ENCODE measurements around the gene PRSS48. TPM values are rescaled to one million over a fixed set of nuclear protein-coding genes. Genes with fewer than 3 reads are reported as not detected.
"Not testable (repeated sequence)": the region's sequence is repeated elsewhere in the genome, so short reads cannot be mapped to it uniquely, and the experiment has no call there.

Gene PRSS48
- total RNA-seq, 2 donors from 2014 or later = not detected

- Mint-ChIP-seq H3K4me1 (ENCODE audit: low read depth) (no peaks in the 10 kb centered on the region), H3K27ac (no peak overlapping the region), H3K36me3 (ENCODE audit: insufficient read depth in 2 of 2) (no peaks in the 10 kb centered on the region), H3K27me3 (ENCODE audit: low read depth) (no peaks in the 10 kb centered on the region), H3K4me3 (no peak overlapping the region), H3K9me3 (no peaks in the 10 kb centered on the region)
- DNase-seq (no peak), ATAC-seq (replicated peaks in 1 of 2) (no peak)
These were observed 29.6 kb upstream of the PRSS48 start for GRCh38 chr4:151247395-151247794.

- Mint-ChIP-seq H3K27me3 (ENCODE audit: low read depth) (no peaks in the 10 kb centered on the region), H3K36me3 (ENCODE audit: insufficient read depth in 2 of 2) (no peaks in the 10 kb centered on the region), H3K27ac (no peak overlapping the region), H3K4me1 (ENCODE audit: low read depth) (no peaks in the 10 kb centered on the region), H3K4me3 (no peak overlapping the region), H3K9me3 (no peaks in the 10 kb centered on the region)
- no peak for ATAC-seq (replicated peaks in 1 of 2)
- no peak for DNase-seq
These were observed 28.4 kb upstream of the PRSS48 start for GRCh38 chr4:151248519-151248918.

- DNase-seq (no peak), ATAC-seq (replicated peaks in 1 of 2) (no peak)
- Mint-ChIP-seq H3K4me1 (ENCODE audit: low read depth) (no peaks in the 10 kb centered on the region), H3K4me3 (no peak overlapping the region), H3K9me3 (no peaks in the 10 kb centered on the region), H3K27me3 (ENCODE audit: low read depth) (no peaks in the 10 kb centered on the region), H3K27ac (no peak overlapping the region), H3K36me3 (ENCODE audit: insufficient read depth in 2 of 2) (no peaks in the 10 kb centered on the region)
These were observed 26.3 kb upstream of the PRSS48 start for GRCh38 chr4:151250706-151251105.

- Mint-ChIP-seq H3K4me1 (ENCODE audit: low read depth) (no peaks in the 10 kb centered on the region), H3K4me3 (no peak overlapping the region), H3K9me3 (no peaks in the 10 kb centered on the region), H3K27me3 (ENCODE audit: low read depth) (no peaks in the 10 kb centered on the region), H3K36me3 (ENCODE audit: insufficient read depth in 2 of 2) (no peaks in the 10 kb centered on the region), H3K27ac (no peak overlapping the region)
- ATAC-seq (replicated peaks in 1 of 2) (no peak), DNase-seq (no peak)
These were observed 25.2 kb upstream of the PRSS48 start for GRCh38 chr4:151251603-151252304.

- ATAC-seq (replicated peaks in 1 of 2); H3K27me3 Mint-ChIP-seq (ENCODE audit: low read depth); H3K36me3 Mint-ChIP-seq (ENCODE audit: insufficient read depth in 2 of 2); DNase-seq; H3K9me3 Mint-ChIP-seq; H3K4me3 Mint-ChIP-seq; H3K4me1 Mint-ChIP-seq (ENCODE audit: low read depth); H3K27ac Mint-ChIP-seq: not testable (repeated sequence)
These were observed 21.7 kb upstream of the PRSS48 start for GRCh38 chr4:151255226-151255625.

- H3K36me3 Mint-ChIP-seq (ENCODE audit: insufficient read depth in 2 of 2); H3K4me3 Mint-ChIP-seq; H3K4me1 Mint-ChIP-seq (ENCODE audit: low read depth); DNase-seq; ATAC-seq (replicated peaks in 1 of 2); H3K27me3 Mint-ChIP-seq (ENCODE audit: low read depth); H3K27ac Mint-ChIP-seq; H3K9me3 Mint-ChIP-seq: not testable (repeated sequence)
These were observed 21.3 kb upstream of the PRSS48 start for GRCh38 chr4:151255680-151256079.

- no peaks in the 10 kb centered on the region for H3K9me3 Mint-ChIP-seq
- no peak for DNase-seq
- H3K27ac Mint-ChIP-seq = no peak overlapping the region
- no peak for ATAC-seq (replicated peaks in 1 of 2)
- no peaks in the 10 kb centered on the region for H3K4me1 Mint-ChIP-seq (ENCODE audit: low read depth)
- H3K36me3 Mint-ChIP-seq (ENCODE audit: insufficient read depth in 2 of 2) = no peaks in the 10 kb centered on the region
- H3K27me3 Mint-ChIP-seq (ENCODE audit: low read depth) = peaks cover 8% of the 10 kb centered on the region
- no peak overlapping the region for H3K4me3 Mint-ChIP-seq
These were observed 20.8 kb upstream of the PRSS48 start for GRCh38 chr4:151256134-151256533.

GRCh38 chr4:151257704-151258103, 19.3 kb upstream of the PRSS48 start:
- Mint-ChIP-seq H3K9me3 (no peaks in the 10 kb centered on the region), H3K27me3 (ENCODE audit: low read depth) (peaks cover 8% of the 10 kb centered on the region)
- ATAC-seq (replicated peaks in 1 of 2) = no peak

GRCh38 chr4:151259752-151260151, 17.2 kb upstream of the PRSS48 start:
- DNase-seq = no peak
- no peaks in the 10 kb centered on the region for H3K4me1 Mint-ChIP-seq (ENCODE audit: low read depth)
- ATAC-seq (replicated peaks in 1 of 2) = no peak
- H3K27me3 Mint-ChIP-seq (ENCODE audit: low read depth) = peaks cover 8% of the 10 kb centered on the region
- no peaks in the 10 kb centered on the region for H3K9me3 Mint-ChIP-seq
- H3K4me3 Mint-ChIP-seq = no peak overlapping the region
- H3K36me3 Mint-ChIP-seq (ENCODE audit: insufficient read depth in 2 of 2) = no peaks in the 10 kb centered on the region
- H3K27ac Mint-ChIP-seq = no peak overlapping the region

More at GRCh38 chr4:151257704-151258103, 19.3 kb upstream of the PRSS48 start:
- no peak overlapping the region for H3K27ac Mint-ChIP-seq
- no peaks in the 10 kb centered on the region for H3K4me1 Mint-ChIP-seq (ENCODE audit: low read depth)
- no peak overlapping the region for H3K4me3 Mint-ChIP-seq
- no peaks in the 10 kb centered on the region for H3K36me3 Mint-ChIP-seq (ENCODE audit: insufficient read depth in 2 of 2)
- no peak for DNase-seq

GRCh38 chr4:151260526-151260925, 16.4 kb upstream of the PRSS48 start:
- no peaks in the 10 kb centered on the region for H3K4me1 Mint-ChIP-seq (ENCODE audit: low read depth)
- no peak overlapping the region for H3K4me3 Mint-ChIP-seq
- H3K36me3 Mint-ChIP-seq (ENCODE audit: insufficient read depth in 2 of 2) = no peaks in the 10 kb centered on the region
- ATAC-seq (replicated peaks in 1 of 2) (no peak), DNase-seq (no peak)
- no peak overlapping the region for H3K27ac Mint-ChIP-seq
- peaks cover 8% of the 10 kb centered on the region for H3K27me3 Mint-ChIP-seq (ENCODE audit: low read depth)
- no peaks in the 10 kb centered on the region for H3K9me3 Mint-ChIP-seq

GRCh38 chr4:151263455-151263854, 13.5 kb upstream of the PRSS48 start:
- Mint-ChIP-seq H3K4me1 (ENCODE audit: low read depth) (no peaks in the 10 kb centered on the region), H3K27me3 (ENCODE audit: low read depth) (peaks cover 8% of the 10 kb centered on the region), H3K9me3 (no peaks in the 10 kb centered on the region), H3K27ac (no peak overlapping the region), H3K36me3 (ENCODE audit: insufficient read depth in 2 of 2) (no peaks in the 10 kb centered on the region), H3K4me3 (no peak overlapping the region)
- ATAC-seq (replicated peaks in 1 of 2) (no peak), DNase-seq (no peak)

- no peak for DNase-seq
- H3K9me3 Mint-ChIP-seq = no peaks in the 10 kb centered on the region
- H3K27ac Mint-ChIP-seq = no peak overlapping the region
- no peak overlapping the region for H3K4me3 Mint-ChIP-seq
- H3K4me1 Mint-ChIP-seq (ENCODE audit: low read depth) = no peaks in the 10 kb centered on the region
- H3K27me3 Mint-ChIP-seq (ENCODE audit: low read depth) = no peaks in the 10 kb centered on the region
- ATAC-seq (replicated peaks in 1 of 2) = no peak
- no peaks in the 10 kb centered on the region for H3K36me3 Mint-ChIP-seq (ENCODE audit: insufficient read depth in 2 of 2)
These were observed 10.5 kb upstream of the PRSS48 start for GRCh38 chr4:151266497-151266896.

- ATAC-seq (replicated peaks in 1 of 2) (no peak), DNase-seq (no peak)
- Mint-ChIP-seq H3K4me3 (no peak overlapping the region), H3K4me1 (ENCODE audit: low read depth) (no peaks in the 10 kb centered on the region), H3K27me3 (ENCODE audit: low read depth) (no peaks in the 10 kb centered on the region), H3K27ac (no peak overlapping the region), H3K9me3 (no peaks in the 10 kb centered on the region), H3K36me3 (ENCODE audit: insufficient read depth in 2 of 2) (no peaks in the 10 kb centered on the region)
These were observed 9.9 kb upstream of the PRSS48 start for GRCh38 chr4:151267104-151267503.

- Mint-ChIP-seq H3K36me3 (ENCODE audit: insufficient read depth in 2 of 2) (no peaks in the 10 kb centered on the region), H3K27me3 (ENCODE audit: low read depth) (no peaks in the 10 kb centered on the region), H3K9me3 (no peaks in the 10 kb centered on the region), H3K4me1 (ENCODE audit: low read depth) (no peaks in the 10 kb centered on the region), H3K4me3 (no peak overlapping the region), H3K27ac (no peak overlapping the region)
- DNase-seq (no peak), ATAC-seq (replicated peaks in 1 of 2) (no peak)
These were observed 9.0 kb upstream of the PRSS48 start for GRCh38 chr4:151267822-151268535.

Measured in activated T-cell treated with anti-CD3 and anti-CD28 coated beads, Interleukin-2, amount 50 U/mL, for 72 hours (primary cell).